HS-5 (cell line): ENCODE data around the gene ARPC4.

Experiments used
- DNase-seq: peaks from one replicate; pipeline ENCODE4 v3.0.0-alpha.2; 2012; ENCODE audit warnings: low read depth

ARPC4 gene

GRCh38 chr3:9792405-9793160, at the start of gene ARPC4, which contains the start of gene TADA3:
Gene ARPC4 (plus strand): TSS chr3:9793082. CDS start chr3:9793122, 40 bp downstream.
Gene TADA3 (minus strand): TSS chr3:9792473. CDS start chr3:9791466, 1,007 bp downstream.
- peak; percentile 98 for DNase-seq

- DNase-seq = no peak
Observed at GRCh38 chr3:9743548-9743947, 49.3 kb upstream of the ARPC4 start.

DNA sequence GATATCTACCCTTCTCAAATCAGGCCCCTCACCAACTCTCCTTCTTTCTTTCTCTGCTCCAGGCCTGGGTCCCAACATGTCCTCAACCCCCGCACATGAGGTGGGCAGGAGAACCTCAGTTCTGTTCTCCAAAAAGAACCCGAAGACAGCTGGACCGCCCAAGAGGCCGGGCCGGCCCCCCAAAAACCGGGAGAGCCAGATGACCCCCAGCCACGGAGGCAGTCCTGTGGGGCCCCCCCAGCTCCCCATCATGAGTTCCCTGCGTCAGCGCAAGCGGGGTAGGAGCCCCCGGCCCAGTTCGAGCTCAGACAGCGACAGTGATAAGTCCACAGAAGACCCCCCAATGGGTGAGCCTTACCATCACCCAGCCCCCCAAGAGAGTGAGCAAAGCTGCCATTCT, 48.7 kb upstream of the ARPC4 start:
- DNase-seq = no peak

GRCh38 chr3:9745521-9745920, 47.4 kb upstream of the ARPC4 start:
- no peak for DNase-seq

GRCh38 chr3:9746330-9746729, 46.6 kb upstream of the ARPC4 start:
- DNase-seq = peak; percentile 68

GRCh38 chr3:9747267-9747666, 45.6 kb upstream of the ARPC4 start:
- no peak for DNase-seq

DNA sequence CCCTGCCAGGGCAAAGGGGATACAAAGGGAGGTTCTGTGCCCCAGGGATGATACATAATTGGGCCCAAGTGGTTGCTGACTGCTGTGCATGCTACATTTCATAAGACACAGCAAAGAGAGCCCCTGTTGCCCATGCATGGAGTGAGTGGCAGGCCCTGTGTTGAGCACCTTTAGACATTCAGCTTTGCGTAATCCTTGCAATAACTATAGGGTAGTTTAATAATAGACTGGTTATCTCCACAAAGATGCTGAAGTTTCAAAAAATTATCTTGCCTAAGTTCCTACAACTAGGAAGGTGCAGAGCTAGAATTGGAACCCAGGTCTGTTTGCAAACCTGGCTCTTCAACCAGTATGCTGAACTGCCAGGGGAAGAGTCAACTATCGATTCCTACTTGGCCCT, 44.9 kb upstream of the ARPC4 start:
- no peak for DNase-seq

GRCh38 chr3:9749296-9749644, 43.6 kb upstream of the ARPC4 start:
- DNase-seq = no peak

GRCh38 chr3:9749645-9750555, 43.0 kb upstream of the ARPC4 start, which contains the start of gene OGG1:
Gene OGG1 (plus strand): TSS chr3:9749952. CDS start chr3:9750287, 335 bp downstream.
- peak; percentile 93 for DNase-seq

GRCh38 chr3:9750556-9751411, 42.1 kb upstream of the ARPC4 start:
- no peak for DNase-seq

DNA sequence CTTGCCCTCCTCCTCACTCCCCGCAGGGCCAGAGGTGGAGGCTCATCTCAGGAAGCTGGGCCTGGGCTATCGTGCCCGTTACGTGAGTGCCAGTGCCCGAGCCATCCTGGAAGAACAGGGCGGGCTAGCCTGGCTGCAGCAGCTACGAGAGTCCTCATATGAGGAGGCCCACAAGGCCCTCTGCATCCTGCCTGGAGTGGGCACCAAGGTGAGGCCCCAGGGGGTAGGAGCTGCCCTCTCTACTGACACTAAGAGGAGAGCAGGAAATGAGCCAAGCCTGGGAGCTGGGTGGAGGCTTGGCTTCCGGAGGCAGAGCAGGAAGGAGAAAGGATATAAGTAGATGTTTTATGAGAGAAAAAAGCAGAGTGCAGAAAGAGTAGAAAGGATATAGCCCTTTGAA, 38.2 kb upstream of the ARPC4 start:
- no peak for DNase-seq

DNA sequence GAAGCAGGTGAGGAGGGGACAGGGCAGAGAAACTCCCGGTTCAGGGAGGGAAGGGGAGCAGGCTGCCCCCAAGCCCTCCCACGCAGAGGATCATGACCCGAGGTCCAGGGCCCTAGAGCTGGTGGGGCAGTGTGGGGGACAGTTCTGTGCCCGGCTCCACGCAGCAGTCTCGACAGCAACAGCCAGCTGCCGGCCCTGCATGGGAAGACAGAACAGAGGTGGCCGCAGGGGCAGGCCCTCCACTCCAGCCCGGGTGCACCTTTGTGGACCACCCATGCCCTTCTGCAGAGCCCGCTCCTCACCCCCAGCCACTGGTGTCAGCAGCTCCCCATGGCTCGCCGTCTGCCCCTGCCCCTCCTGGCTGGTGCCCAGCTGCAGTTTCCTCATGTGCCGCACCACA, 35.5 kb upstream of the ARPC4 start:
- no peak for DNase-seq

DNA sequence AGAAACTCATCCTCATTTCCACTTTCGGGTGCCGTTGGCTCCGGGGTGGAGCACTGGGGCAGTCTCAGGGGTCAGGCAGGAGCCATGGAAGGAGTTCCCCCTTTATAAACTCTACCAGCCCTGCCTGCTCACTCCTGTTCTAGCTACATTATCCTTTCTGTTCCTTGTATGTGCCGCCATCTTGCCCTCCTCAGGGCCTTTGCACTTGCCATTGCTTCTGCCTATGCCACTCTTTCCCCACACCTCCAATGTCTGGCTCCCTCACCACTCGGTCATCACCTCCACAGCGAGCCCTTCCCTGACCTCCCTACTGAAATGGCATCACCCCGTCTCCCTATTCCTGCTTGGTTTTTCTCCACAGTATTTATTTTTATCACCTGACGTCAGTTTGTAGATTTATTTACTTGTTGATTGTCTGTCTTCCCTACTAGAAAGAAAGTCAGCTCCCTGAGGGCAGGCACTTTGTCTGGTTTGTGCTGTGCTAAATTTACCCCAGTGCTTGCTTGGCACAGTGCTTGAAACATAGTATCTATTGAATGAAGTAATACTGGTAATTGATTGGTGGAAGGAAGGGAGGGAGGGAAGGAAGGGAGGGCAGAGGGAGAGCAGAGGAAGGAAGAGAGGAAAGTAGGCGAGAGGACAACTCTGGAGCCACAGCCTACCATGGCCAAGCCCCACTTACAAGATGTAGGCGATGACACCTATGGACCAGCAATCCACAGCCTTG, 31.9 kb upstream of the ARPC4 start:
- no peak for DNase-seq

DNA sequence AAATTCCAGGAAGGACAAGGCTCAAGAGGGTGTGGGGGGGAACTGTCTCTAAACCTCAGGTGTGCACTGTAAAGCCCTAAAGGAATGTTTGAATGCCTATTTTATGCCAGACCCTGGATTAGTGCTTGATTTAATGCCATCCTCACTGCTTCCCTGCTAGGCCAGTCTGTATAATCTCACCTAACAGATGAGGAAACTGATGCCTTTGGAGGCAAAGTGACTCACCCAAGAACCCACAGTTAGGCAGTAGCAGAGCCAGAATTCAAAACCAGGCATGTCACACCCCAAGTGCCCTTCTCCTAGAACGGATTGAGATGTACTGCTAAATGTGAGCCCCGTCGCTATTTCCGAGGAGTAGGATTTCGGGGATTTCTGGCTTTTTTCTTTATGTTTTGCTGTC, 31.0 kb upstream of the ARPC4 start:
- DNase-seq = no peak

GRCh38 chr3:9762871-9763270, 30.0 kb upstream of the ARPC4 start:
- no peak for DNase-seq

DNA sequence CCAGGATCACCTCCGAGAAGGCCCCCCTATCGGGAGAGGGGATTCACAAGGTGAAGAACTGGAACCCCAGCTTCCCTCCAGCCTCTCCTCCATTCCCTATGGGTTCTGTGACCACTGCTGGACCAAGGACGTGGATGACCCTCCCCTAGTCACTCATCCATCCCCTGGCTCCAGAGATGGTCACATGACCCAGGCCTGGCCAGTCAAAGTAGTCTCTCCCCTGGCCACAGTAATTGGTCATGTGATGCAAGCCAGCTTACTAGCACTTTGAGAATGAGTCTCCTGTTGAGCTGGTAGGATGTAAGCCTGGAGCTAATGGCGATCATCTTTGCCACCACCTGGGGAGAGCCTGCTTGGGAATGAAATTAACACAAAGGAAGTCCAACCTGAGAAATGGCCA, 27.0 kb upstream of the ARPC4 start:
- DNase-seq = no peak

GRCh38 chr3:9767418-9767817, 25.5 kb upstream of the ARPC4 start:
- no peak for DNase-seq

GRCh38 chr3:9768141-9768775, 24.6 kb upstream of the ARPC4 start:
- DNase-seq = no peak

- DNase-seq = no peak
Observed at GRCh38 chr3:9769012-9769411, 23.9 kb upstream of the ARPC4 start.

- DNase-seq = no peak
Observed at GRCh38 chr3:9769426-9770275, 23.2 kb upstream of the ARPC4 start, which contains the start of gene CAMK1. Gene CAMK1 (minus strand): TSS chr3:9769947. CDS start chr3:9767749, 2,198 bp downstream.
